HepG2 (cell line): Measurements from ENCODE around the gene GHSR. TPM values are rescaled to one million over a fixed set of nuclear protein-coding genes. Genes with fewer than 3 reads are reported as not detected.

Source experiments
- ATAC-seq: fragments of 200-7000 bp; cut with Tn5 transposase; 3 replicates; pipeline ENCODE4 v1.9.1; 2020; ENCODE audit warnings: mild to moderate bottlenecking, moderate library complexity
- BruUV-seq: library from RNA; stranded (reverse); fragments of 400-500 nt; replicated peaks from 2 replicates; lab custom pipeline; 2021; lab: Mats Ljungman, UMichigan
- CTCF ChIA-PET: fragments of 300-600 bp; formaldehyde crosslinking; extraction: SDS; loops from one replicate; lab custom pipeline; 2021; ENCODE audit warnings: low total read pairs, inconsistent platforms, low intra/inter-chr PET ratio; lab: Yijun Ruan, JAX
- POLR2A ChIA-PET: fragments of 350-600 bp; sonication (Branson Sonifier 250); formaldehyde crosslinking; loops from one replicate; lab custom pipeline; 2020; ENCODE audit warnings: antibody characterized with exemption, inconsistent platforms; lab: Yijun Ruan, JAX
- DNase-seq: peaks from one replicate; pipeline ENCODE4 v3.0.0-alpha.2; 2015; ENCODE audit warnings: low spot score
- FAIRE-seq: peaks from 3 replicates; lab custom pipeline; 2011; peaks lifted over from hg19 to GRCh38; lab: Jason Lieb, UNC
- H2AFZ ChIP-seq: one replicate; pipeline ENCODE4 v1.6.1; 2011; ENCODE audit warnings: low read length, inconsistent platforms
- H3K27ac ChIP-seq: fragments of 300-600 bp; 3 replicates; pipeline ENCODE4 v1.8.0; 2011; ENCODE audit warnings: mixed run types, mild to moderate bottlenecking, mixed read lengths, low read length, inconsistent platforms; ENCODE audit not compliant: insufficient read depth; ENCODE audit errors: extremely low read length
- H3K27me3 ChIP-seq, 2 experiments: fragments of 200-600 bp in 1 of 2; 2 replicates in 1 of 2; 3 replicates in 1 of 2; pipeline versions ENCODE4 v1.6.0 to v1.8.0; 2011; ENCODE audit warnings: low read length in 2 of 2, mild to moderate bottlenecking in 2 of 2, moderate library complexity in 2 of 2, inconsistent platforms in 1 of 2; ENCODE audit not compliant: insufficient read depth in 2 of 2, control insufficient read depth in 1 of 2
- H3K36me3 ChIP-seq, 2 experiments: fragments of 200-600 bp in 1 of 2; replicated peaks in 1 of 2; 2 replicates in 1 of 2; 3 replicates in 1 of 2; pipeline versions ENCODE4 v1.5.1 to v1.8.0; 2011; ENCODE audit warnings: low read length in 2 of 2, inconsistent platforms in 1 of 2; ENCODE audit not compliant: insufficient read depth in 2 of 2, control insufficient read depth in 1 of 2
- H3K4me1 ChIP-seq: 2 replicates; pipeline ENCODE4 v1.5.1; 2012; ENCODE audit warnings: low read length, inconsistent platforms; ENCODE audit not compliant: insufficient read depth
- H3K4me2 ChIP-seq: 2 replicates; pipeline ENCODE4 v1.6.0; 2011; ENCODE audit warnings: low read depth, low read length, inconsistent platforms
- H3K4me3 ChIP-seq, 3 experiments: fragments of 200-600 bp in 1 of 3; sonication (generic), shearing (Covaris generic) in 1 of 3; replicated peaks in 1 of 3; 2 replicates each; pipeline ENCODE4 v1.5.1; 2011 to 2016; ENCODE audit warnings: low read length in 3 of 3, inconsistent platforms in 2 of 3, low read depth in 2 of 3, mild to moderate bottlenecking in 2 of 3, control low read depth in 1 of 3, mixed read lengths in 1 of 3; ENCODE audit not compliant: insufficient read depth in 1 of 3
- H3K79me2 ChIP-seq: one replicate; pipeline ENCODE4 v1.6.1; 2011; ENCODE audit warnings: low read length, inconsistent platforms; ENCODE audit not compliant: insufficient read depth
- H3K9ac ChIP-seq: 2 replicates; pipeline ENCODE4 v1.6.0; 2011; ENCODE audit warnings: mild to moderate bottlenecking, low read depth, low read length, inconsistent platforms; ENCODE audit not compliant: insufficient read depth
- H3K9me3 ChIP-seq: 2 replicates; pipeline ENCODE4 v1.5.1; 2012; ENCODE audit warnings: mild to moderate bottlenecking, low read length
- H4K20me1 ChIP-seq: 2 replicates; pipeline ENCODE4 v1.6.0; 2011; ENCODE audit warnings: inconsistent platforms, mild to moderate bottlenecking, low read length, moderate library complexity; ENCODE audit not compliant: insufficient read depth
- CHCHD3 ChIP-seq: sonication (generic); formaldehyde crosslinking; IDR thresholded peaks from 2 replicates; pipeline ENCODE4 v1.8.0; 2022; ENCODE audit warnings: mild to moderate bottlenecking, missing genetic modification reagents, moderate library complexity
- FOXA3 ChIP-seq: IDR thresholded peaks from 2 replicates; pipeline ENCODE4 v1.6.1; 2016; ENCODE audit warnings: missing genetic modification reagents, missing compliant biosample characterization
- HNRNPL ChIP-seq: fragments of 200-400 bp; formaldehyde crosslinking; IDR thresholded peaks from 2 replicates; pipeline ENCODE4 v1.6.1; 2017; ENCODE audit warnings: mild to moderate bottlenecking, low read depth, low read length
- JUNB ChIP-seq: sonication (generic); formaldehyde crosslinking; IDR thresholded peaks from 2 replicates; pipeline ENCODE4 v1.8.0; 2022; ENCODE audit warnings: missing genetic modification reagents, mild to moderate bottlenecking, borderline replicate concordance
- MEF2D ChIP-seq: sonication (generic); formaldehyde crosslinking; IDR thresholded peaks from 2 replicates; pipeline ENCODE4 v1.5.1; 2020; ENCODE audit warnings: mild to moderate bottlenecking, missing genetic modification reagents
- NR2C2 ChIP-seq: sonication (generic); formaldehyde crosslinking; IDR thresholded peaks from 2 replicates; pipeline ENCODE4 v1.4.0; 2020; ENCODE audit warnings: missing genetic modification reagents, mild to moderate bottlenecking, moderate library complexity, borderline replicate concordance
- SMC3 ChIP-seq: IDR thresholded peaks from 2 replicates; pipeline ENCODE4 v1.6.1; 2011; ENCODE audit warnings: low read length, improper control_type of control experiment
- SP1 ChIP-seq, 2 experiments: fragments of 450-650 bp in 1 of 2; sonication (generic) in 1 of 2; formaldehyde crosslinking in 1 of 2; IDR thresholded peaks; 2 replicates each; pipeline versions ENCODE4 v1.4.0 to v1.6.1; 2016 to 2020; ENCODE audit warnings: missing genetic modification reagents in 1 of 2
- ZBTB7B ChIP-seq: sonication (generic); formaldehyde crosslinking; IDR thresholded peaks from 2 replicates; pipeline ENCODE4 v1.4.0; 2020; ENCODE audit warnings: missing genetic modification reagents
- ZNF260 ChIP-seq: sonication (generic); formaldehyde crosslinking; IDR thresholded peaks from 2 replicates; pipeline ENCODE4 v1.4.0; 2020; ENCODE audit warnings: missing genetic modification reagents, low read depth, mild to moderate bottlenecking, borderline replicate concordance
- ZNF546 ChIP-seq: sonication (generic); formaldehyde crosslinking; conservative IDR thresholded peaks from 2 replicates; pipeline ENCODE4 v1.8.1; 2023; ENCODE audit warnings: mild to moderate bottlenecking, missing genetic modification reagents
- ZNF550 ChIP-seq: sonication (generic); formaldehyde crosslinking; IDR thresholded peaks from 2 replicates; pipeline ENCODE4 v1.4.0; 2020; ENCODE audit warnings: mild to moderate bottlenecking, missing genetic modification reagents, borderline replicate concordance
- ZNF720 ChIP-seq: sonication (generic); formaldehyde crosslinking; IDR thresholded peaks from 2 replicates; pipeline ENCODE4 v1.4.0; 2020; ENCODE audit warnings: missing genetic modification reagents
- ZNF781 ChIP-seq: sonication (generic); formaldehyde crosslinking; IDR thresholded peaks from 2 replicates; pipeline ENCODE4 v1.5.1; 2020; ENCODE audit warnings: borderline replicate concordance, mild to moderate bottlenecking, missing genetic modification reagents; ENCODE audit errors: not compliant biosample characterization
- WGBS: methylation state at CpG from one replicate; pipeline ENCODE4 v1.1.6; 2017; ENCODE audit warnings: low lambda C conversion rate; 5-methylcytosine and 5-hydroxymethylcytosine counted together
- in situ Hi-C: cut with HindIII; loops from 2 replicates; pipeline ENCODE4 v1.10.0; 2017; ENCODE audit warnings: low pct_unique_long_range_greater_than_20kb; ENCODE audit not compliant: extremely low pct_ligation_motif_present
- intact Hi-C: fragments of 100-400 bp; cut with micrococcal nuclease; formaldehyde crosslinking; loops from one replicate; pipeline ENCODE4 v1.10.0; 2022; ENCODE audit not compliant: unreplicated experiment
- polyA plus RNA-seq, 8 experiments: library from polyadenylated mRNA; depleted of rRNA in 3 of 8; stranded (reverse) in 7 of 8; unstranded in 1 of 8; fragments of >200 nt; fragmentation: Illumina TruSeq in 4 of 8; extraction: Trizol in 4 of 8; gene quantifications; 2 replicates each; pipeline versions ENCODE4 v1.2.1 to v1.2.3, GENCODE V29; 2011 to 2016; ENCODE audit warnings: low read depth in 4 of 8, missing spikeins in 1 of 8, mixed read lengths in 1 of 8; ENCODE audit not compliant: insufficient read depth in 1 of 8
- total RNA-seq, 5 experiments: library from RNA; depleted of rRNA; stranded (reverse); fragments of >200 nt; fragmentation: Illumina TruSeq; extraction: Trizol; gene quantifications; 2 replicates each; pipeline ENCODE4 v1.2.3, GENCODE V29; 2016; ENCODE audit warnings: low read depth in 1 of 5
- TF ChIP-seq, protein P1 (sequence below): sonication (generic); formaldehyde crosslinking; IDR thresholded peaks from 2 replicates; pipeline ENCODE4 v1.4.0; 2020; ENCODE audit warnings: mild to moderate bottlenecking, missing genetic modification reagents

The GHSR gene
- total and polyA plus RNA-seq, 2 of the 13 experiments (the other 11 are each of a cell fraction or from before 2014, with no cell fraction given), result not detected

DNA sequence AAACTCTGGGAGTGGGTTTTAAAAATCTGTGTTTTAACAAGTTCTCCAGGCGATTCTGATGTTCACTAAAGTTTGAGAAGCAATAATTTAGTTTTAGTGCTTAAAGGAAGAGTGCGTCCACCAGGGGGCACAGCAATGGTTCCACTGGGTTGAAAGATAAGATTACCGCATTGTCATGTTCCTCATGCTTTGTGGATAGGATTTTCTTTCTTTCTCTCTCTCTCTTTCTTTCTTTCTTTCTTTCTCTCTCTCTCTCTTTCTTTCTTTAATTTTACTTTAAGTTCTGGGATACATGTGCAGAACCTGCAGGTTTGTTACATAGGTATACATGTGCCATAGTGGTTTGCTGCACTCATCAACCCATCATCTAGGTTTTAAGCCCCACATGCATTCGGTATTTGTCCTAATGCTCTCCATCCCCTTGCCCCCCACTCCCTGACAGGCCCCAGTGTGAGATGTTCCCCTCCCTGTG is 42.0 kb upstream of the GHSR start (continued):
- TF ChIP-seq, protein P1, sequence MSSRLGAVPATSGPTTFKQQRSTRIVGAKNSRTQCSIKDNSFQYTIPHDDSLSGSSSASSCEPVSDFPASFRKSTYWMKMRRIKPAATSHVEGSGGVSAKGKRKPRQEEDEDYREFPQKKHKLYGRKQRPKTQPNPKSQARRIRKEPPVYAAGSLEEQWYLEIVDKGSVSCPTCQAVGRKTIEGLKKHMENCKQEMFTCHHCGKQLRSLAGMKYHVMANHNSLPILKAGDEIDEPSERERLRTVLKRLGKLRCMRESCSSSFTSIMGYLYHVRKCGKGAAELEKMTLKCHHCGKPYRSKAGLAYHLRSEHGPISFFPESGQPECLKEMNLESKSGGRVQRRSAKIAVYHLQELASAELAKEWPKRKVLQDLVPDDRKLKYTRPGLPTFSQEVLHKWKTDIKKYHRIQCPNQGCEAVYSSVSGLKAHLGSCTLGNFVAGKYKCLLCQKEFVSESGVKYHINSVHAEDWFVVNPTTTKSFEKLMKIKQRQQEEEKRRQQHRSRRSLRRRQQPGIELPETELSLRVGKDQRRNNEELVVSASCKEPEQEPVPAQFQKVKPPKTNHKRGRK, result peak; percentile 97

DNA sequence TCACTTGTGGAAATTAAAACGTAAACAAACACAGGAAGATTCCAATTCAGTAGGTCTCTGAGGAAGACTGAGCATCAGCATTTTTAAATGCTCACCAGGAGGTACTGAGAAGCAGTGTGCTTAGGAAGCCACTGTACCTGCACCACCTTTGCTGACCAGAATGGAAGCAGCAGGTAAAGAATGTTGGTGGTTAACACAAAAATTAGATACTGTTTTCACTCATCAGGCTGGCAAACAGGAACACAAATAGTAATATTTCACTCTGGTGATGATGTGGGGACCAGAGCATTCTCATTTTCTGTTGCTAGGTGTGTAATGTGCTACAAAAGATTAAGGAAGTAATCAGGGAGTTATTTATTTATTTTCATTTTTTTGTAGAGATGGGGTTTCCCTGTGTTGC is 29.9 kb upstream of the GHSR start:
- ATAC-seq (no peak), DNase-seq (no peak), FAIRE-seq (no peak)
- in situ Hi-C loops, result no loop called here
- ChIA-PET POLR2A (no interaction called here), CTCF (interaction anchor here (0.9 kb wide), 1 partner anchor 17 kb away, joined by 7 read pairs; no protein-coding TSS in a partner anchor)
- intact Hi-C loops, result no loop called here
- Histone ChIP-seq H3K27ac (no peak overlapping the region), H3K4me3 (no peak overlapping the region), H3K27me3 (no peaks in the 10 kb centered on the region), H3K9ac (no peak overlapping the region), H3K79me2 (no peaks in the 10 kb centered on the region), H3K4me2 (no peak overlapping the region), H4K20me1 (no peaks in the 10 kb centered on the region), H3K4me1 (peaks cover 7% of the 10 kb centered on the region), H3K36me3 (no peaks in the 10 kb centered on the region), H2AFZ (no peak overlapping the region), H3K9me3 (no peaks in the 10 kb centered on the region)
- TF ChIP-seq ZBTB7B (CRISPR knock-in tag) (no peak), FOXA3 (CRISPR knock-in tag) (no peak), NR2C2 (no peak), MEF2D (CRISPR knock-in tag) (no peak)
- 6% methylated on average over 1 of the region's 1 CpG for WGBS
- no TSS peak for BruUV-seq

DNA sequence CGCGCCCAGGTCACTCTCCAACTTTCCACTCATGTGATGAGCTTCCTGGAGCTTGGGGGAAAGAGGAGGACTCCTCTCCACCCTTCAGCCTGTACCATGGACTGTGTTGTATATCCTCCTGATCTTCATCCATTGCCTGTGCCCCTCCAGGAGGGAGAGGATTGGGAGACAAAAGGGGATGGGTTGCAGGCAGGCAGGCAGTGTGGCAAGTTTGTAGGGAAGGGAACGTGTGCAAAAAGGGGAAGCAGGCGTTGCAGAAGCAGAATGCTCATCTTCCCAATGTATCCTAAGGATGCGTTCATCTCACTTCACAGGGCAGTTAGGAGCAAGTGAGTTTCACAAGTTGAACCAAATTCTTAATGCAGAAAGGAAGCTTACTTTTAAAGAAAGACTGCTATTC is 28.1 kb upstream of the GHSR start:
- DNase-seq (no peak), ATAC-seq (peak; percentile 47), FAIRE-seq (no peak)
- ChIA-PET CTCF (no interaction called here), POLR2A (interaction anchor here (0.9 kb wide), 1 partner anchor 136 kb away, joined by 3 read pairs; no protein-coding TSS in a partner anchor)
- Histone ChIP-seq H2AFZ (no peak overlapping the region), H3K4me3 (peak overlapping the region in 1 of 3 experiments; percentile 68; a peak in 1 of 6 replicates), H3K27ac (no peak overlapping the region), H3K9ac (no peak overlapping the region), H3K79me2 (no peaks in the 10 kb centered on the region), H3K4me2 (peak overlapping the region; percentile 87), H3K4me1 (peaks cover 7% of the 10 kb centered on the region), H4K20me1 (no peaks in the 10 kb centered on the region), H3K9me3 (no peaks in the 10 kb centered on the region), H3K36me3 (no peaks in the 10 kb centered on the region), H3K27me3 (no peaks in the 10 kb centered on the region)
- intact Hi-C loops, result no loop called here
- no TSS peak for BruUV-seq
- in situ Hi-C loops, result no loop called here
- 31% methylated on average over 5 of the region's 5 CpGs for WGBS
- TF ChIP-seq HNRNPL (no peak), ZNF720 (CRISPR knock-in tag) (no peak), ZNF546 (CRISPR knock-in tag) (no peak), ZNF550 (CRISPR knock-in tag) (no peak), ZNF781 (no peak), SP1 (IDR thresholded peaks at IDR 0.05) (no peak), SP1 (CRISPR knock-in tag; IDR thresholded peaks at IDR 0.05) (no peak), SMC3 (no peak), ZNF260 (CRISPR knock-in tag) (no peak), JUNB (CRISPR knock-in tag) (no peak), CHCHD3 (CRISPR knock-in tag) (no peak)
